ENCODE measurements around the gene KDM2A.
"Not testable (repeated sequence)": the region's sequence is repeated elsewhere in the genome, so short reads cannot be mapped to it uniquely, and the experiment has no call there.

DNA sequence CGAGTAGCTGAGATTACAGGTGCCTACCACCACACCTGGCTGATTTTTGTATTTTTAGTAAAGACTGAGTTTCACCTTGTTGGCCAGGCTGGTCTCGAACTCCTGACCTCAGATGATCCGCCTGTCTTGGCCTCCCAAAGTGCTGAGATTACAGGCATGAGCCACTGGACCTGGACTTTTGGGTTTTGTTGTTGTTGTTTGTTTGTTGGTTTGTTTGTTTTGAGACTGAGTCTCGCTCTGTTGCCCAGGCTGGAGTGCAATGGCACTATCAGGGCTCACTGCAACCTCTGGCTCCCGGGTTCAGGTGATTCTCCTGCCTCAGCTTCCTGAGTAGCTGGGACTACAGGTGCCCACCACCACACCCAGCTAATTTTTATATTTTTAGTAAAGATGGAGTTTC lies 4.7 kb downstream of the KDM2A start:
- TF ChIP-seq, protein P1, sequence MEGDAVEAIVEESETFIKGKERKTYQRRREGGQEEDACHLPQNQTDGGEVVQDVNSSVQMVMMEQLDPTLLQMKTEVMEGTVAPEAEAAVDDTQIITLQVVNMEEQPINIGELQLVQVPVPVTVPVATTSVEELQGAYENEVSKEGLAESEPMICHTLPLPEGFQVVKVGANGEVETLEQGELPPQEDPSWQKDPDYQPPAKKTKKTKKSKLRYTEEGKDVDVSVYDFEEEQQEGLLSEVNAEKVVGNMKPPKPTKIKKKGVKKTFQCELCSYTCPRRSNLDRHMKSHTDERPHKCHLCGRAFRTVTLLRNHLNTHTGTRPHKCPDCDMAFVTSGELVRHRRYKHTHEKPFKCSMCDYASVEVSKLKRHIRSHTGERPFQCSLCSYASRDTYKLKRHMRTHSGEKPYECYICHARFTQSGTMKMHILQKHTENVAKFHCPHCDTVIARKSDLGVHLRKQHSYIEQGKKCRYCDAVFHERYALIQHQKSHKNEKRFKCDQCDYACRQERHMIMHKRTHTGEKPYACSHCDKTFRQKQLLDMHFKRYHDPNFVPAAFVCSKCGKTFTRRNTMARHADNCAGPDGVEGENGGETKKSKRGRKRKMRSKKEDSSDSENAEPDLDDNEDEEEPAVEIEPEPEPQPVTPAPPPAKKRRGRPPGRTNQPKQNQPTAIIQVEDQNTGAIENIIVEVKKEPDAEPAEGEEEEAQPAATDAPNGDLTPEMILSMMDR (conservative IDR thresholded peaks at IDR 0.05; ENCODE audit: low read depth, low read length), result not testable (repeated sequence)
- not testable (repeated sequence) for TF ChIP-seq EZH2phosphoT487 (IDR thresholded peaks at IDR 0.05; ENCODE audit: borderline replicate concordance, low read length)
